ENCODE data around the gene SLC46A1. TPM values are rescaled to one million over a fixed set of nuclear protein-coding genes. Genes with fewer than 3 reads are reported as not detected.

Gene SLC46A1
- total RNA-seq, 4 donors from 2014 or later, result 10.8 to 15.6 (median 13.4) TPM

DNA sequence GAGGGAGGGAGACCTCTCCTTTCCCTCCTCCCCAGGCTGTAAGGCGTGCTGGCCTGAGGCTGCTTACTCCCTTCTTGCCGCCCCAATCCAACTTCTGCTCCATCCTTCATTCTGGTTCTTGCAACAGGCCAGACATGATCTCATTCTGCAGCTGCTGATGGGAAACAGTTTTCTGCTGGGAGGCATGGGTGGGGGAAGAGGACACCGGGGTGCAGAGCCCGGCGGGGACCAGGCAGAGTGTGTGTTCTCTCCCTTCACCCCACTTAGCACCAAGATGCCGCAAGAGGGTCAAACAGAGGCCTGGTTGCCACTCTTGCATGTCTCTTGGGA is 33.1 kb downstream of the SLC46A1 start:
- H3K4me3 ChIP-seq (replicated peaks in 1 of 3), result peak overlapping the region in 1 of 3 donors; percentile 45
- no peak overlapping the region for H3K27ac ChIP-seq
- no peaks in the 10 kb centered on the region for H3K36me3 ChIP-seq
- H3K9me3 ChIP-seq, result no peaks in the 10 kb centered on the region
- WGBS, 2 donors, result 84 to 88% methylated on average over 6 of the region's 6 CpGs
- DNase-seq, result no peak
- no peaks in the 10 kb centered on the region for H3K27me3 ChIP-seq
- no peak for TF ChIP-seq POLR2A (IDR thresholded peaks at IDR 0.05)
- TF ChIP-seq, protein P1, sequence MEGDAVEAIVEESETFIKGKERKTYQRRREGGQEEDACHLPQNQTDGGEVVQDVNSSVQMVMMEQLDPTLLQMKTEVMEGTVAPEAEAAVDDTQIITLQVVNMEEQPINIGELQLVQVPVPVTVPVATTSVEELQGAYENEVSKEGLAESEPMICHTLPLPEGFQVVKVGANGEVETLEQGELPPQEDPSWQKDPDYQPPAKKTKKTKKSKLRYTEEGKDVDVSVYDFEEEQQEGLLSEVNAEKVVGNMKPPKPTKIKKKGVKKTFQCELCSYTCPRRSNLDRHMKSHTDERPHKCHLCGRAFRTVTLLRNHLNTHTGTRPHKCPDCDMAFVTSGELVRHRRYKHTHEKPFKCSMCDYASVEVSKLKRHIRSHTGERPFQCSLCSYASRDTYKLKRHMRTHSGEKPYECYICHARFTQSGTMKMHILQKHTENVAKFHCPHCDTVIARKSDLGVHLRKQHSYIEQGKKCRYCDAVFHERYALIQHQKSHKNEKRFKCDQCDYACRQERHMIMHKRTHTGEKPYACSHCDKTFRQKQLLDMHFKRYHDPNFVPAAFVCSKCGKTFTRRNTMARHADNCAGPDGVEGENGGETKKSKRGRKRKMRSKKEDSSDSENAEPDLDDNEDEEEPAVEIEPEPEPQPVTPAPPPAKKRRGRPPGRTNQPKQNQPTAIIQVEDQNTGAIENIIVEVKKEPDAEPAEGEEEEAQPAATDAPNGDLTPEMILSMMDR (IDR thresholded peaks at IDR 0.05), result no peak
- H3K4me1 ChIP-seq, result peaks cover 15 to 25% of the 10 kb centered on the region in 2 donors
- intact Hi-C loops (cut with DNase I), result no loop called here

DNA sequence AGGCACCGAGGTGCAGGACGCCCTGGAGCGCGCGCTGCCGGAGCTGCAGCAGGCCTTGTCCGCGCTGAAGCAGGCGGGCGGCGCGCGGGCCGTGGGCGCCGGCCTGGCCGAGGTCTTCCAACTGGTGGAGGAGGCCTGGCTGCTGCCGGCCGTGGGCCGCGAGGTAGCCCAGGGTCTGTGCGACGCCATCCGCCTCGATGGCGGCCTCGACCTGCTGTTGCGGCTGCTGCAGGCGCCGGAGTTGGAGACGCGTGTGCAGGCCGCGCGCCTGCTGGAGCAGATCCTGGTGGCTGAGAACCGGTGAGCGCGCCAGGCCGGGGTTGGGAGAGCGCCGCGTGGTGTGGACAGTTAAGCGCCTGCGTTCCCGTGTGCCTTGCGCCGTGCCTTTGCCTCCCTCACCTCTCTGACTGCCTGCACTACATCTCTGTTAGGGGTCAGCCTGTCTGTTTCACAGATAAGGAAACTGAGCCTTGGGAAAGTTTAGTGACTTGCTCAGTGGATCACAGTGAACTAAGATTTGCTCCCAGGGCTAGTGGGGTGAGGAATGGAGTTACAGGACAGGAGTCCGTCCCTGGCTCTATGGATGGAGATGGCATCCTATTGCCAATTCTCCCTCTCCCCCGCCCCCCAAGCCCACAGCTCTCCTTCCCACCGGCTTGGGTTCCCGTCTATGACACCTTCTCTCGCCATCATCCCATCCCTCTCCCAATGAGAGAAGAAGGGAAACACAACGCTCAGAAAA is 33.6 kb downstream of the SLC46A1 start:
- intact Hi-C loops (cut with DNase I), result no loop called here
- TF ChIP-seq, protein P1 (IDR thresholded peaks at IDR 0.05), result no peak
- no peak for TF ChIP-seq POLR2A (IDR thresholded peaks at IDR 0.05)
- 19 to 61% methylated on average over 6 to 18 of the region's 53 CpGs for WGBS, 2 donors
- Histone ChIP-seq H3K27ac (peak overlapping the region in 1 of 3 donors; percentile 30), H3K36me3 (no peaks in the 10 kb centered on the region), H3K27me3 (no peaks in the 10 kb centered on the region), H3K4me3 (replicated peaks in 1 of 3) (peak overlapping the region; percentile 11 to 45 (median 45)), H3K4me1 (peaks cover 15 to 25% of the 10 kb centered on the region in 2 donors), H3K9me3 (no peaks in the 10 kb centered on the region)
- peak; percentile 21 to 29 for DNase-seq

DNA sequence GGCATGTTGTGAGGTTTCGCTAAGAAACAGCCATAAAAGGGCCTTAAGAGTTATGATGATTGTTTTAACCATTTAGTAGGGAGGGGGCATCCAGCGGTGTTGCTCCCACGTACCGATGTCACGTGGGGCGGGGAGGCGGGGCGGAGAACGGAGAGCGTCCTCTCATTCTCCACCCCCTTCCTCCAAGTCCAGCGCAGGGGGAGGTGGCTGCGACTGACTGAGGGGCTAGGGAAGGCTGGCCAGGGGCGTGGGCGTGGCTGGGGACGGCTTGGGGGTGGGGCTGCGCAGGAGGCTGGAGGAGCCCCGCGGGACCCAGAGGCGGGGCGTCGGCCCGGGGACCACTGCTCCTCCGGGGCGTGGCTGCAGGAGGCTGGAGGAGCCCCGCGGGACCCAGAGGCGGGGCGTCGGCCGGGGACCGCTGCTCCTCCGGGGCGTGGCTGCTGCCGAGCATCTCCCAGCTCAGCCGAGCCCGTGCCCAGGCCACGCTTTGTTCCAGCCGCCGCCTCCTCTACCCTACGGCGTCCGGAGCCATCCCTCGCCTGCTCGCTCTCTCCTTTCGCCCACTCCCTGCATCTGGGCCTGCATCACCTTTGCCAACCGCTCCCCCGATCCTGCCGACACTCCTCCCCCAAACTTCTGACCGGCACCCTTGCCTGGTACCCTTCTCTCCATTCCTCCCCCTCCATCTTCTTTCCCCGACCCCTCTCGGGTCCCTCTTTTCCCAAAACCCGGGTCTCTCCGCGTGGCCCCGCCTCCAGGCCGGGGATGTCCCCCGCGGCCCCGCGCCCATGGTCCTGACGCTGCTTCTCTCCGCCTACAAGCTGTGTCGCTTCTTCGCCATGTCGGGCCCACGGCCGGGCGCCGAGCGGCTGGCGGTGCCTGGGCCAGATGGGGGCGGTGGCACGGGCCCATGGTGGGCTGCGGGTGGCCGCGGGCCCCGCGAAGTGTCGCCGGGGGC is 34.5 kb downstream of the SLC46A1 start, which contains the start of gene SARM1:
TSS of gene SARM1 (plus strand) at position 450 of the 958 bp plus-strand sequence. CDS start at position 789, 339 bp downstream.
- intact Hi-C loops (cut with DNase I), result no loop called here
- Histone ChIP-seq H3K4me1 (peaks cover 15 to 25% of the 10 kb centered on the region in 2 donors), H3K9me3 (no peaks in the 10 kb centered on the region), H3K27me3 (no peaks in the 10 kb centered on the region), H3K36me3 (no peaks in the 10 kb centered on the region), H3K27ac (peak within 1 kb of the TSS in 1 of 3 donors; percentile 30), H3K4me3 (replicated peaks in 1 of 3) (peak within 1 kb of the TSS; percentile 11 to 45 (median 45))
- 1% methylated on average over 40 to 42 of the region's 80 CpGs for WGBS, 2 donors
- no peak for TF ChIP-seq POLR2A (IDR thresholded peaks at IDR 0.05)
- TF ChIP-seq, protein P1 (IDR thresholded peaks at IDR 0.05), result no peak
- DNase-seq, result peak; percentile 69 to 79

DNA sequence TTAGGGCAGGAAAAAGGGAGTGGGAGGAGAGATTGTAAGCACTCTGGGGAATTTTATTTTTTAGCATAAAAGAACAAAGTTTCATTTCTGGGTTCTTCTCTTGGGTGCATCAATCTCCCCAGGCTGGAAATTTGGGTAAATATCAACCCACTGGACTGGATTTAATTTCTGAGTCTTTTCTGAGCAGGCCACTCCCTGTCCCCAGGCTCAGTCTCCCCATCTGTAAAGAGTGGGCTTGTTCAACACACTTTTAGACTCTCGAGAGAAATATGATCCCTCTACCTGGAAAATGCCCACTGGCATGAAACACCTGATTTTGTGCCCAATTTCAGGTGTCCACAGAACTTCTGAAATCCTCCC is 35.3 kb downstream of the SLC46A1 start:
- Histone ChIP-seq H3K4me3 (replicated peaks in 1 of 3) (no peak overlapping the region), H3K4me1 (peaks cover 15 to 25% of the 10 kb centered on the region in 2 donors), H3K27me3 (no peaks in the 10 kb centered on the region), H3K9me3 (no peaks in the 10 kb centered on the region), H3K36me3 (no peaks in the 10 kb centered on the region), H3K27ac (no peak overlapping the region)
- TF ChIP-seq, protein P1 (IDR thresholded peaks at IDR 0.05), result no peak
- no peak for TF ChIP-seq POLR2A (IDR thresholded peaks at IDR 0.05)
- WGBS, 2 donors, result 73 to 82% methylated on average over 1 of the region's 1 CpG
- no peak for DNase-seq
- intact Hi-C loops (cut with DNase I), result no loop called here
